ENCODE data around the gene IFRD1. TPM values are rescaled to one million over a fixed set of nuclear protein-coding genes. Genes with fewer than 3 reads are reported as not detected.

IFRD1 gene
- total RNA-seq, 1 donor from 2014 or later, result 52.5 TPM

DNA sequence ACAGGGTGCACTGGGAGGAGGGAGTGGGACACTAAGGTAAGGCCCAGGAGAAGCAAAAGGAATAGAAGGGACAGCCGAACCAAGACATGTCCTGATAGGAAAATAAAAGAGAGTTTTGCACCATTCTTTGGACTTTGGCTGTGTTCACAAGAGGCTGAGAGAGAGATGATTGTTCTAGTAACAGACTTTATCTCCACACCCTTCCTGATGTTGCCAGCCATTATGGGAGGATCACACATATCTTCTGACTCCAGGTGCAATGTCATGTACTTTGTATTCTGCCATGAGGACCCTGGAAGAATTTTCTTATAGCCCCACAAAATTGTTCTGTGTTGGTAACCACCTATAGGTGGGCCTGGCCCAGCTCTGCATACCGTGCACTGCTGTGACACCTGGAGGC lies 41.9 kb downstream of the IFRD1 start:
- Mint-ChIP-seq H3K27me3 (ENCODE audit: low read depth) (peaks cover 6% of the 10 kb centered on the region), H3K36me3 (peaks cover 8% of the 10 kb centered on the region), H3K4me1 (peaks cover 8% of the 10 kb centered on the region), H3K9me3 (no peaks in the 10 kb centered on the region), H3K4me3 (no peak overlapping the region), H3K27ac (no peak overlapping the region)
- DNase-seq (ENCODE audit: low spot score in 2 of 2, unreplicated experiment in 2 of 2), result no peak
- TF ChIP-seq, protein P1, sequence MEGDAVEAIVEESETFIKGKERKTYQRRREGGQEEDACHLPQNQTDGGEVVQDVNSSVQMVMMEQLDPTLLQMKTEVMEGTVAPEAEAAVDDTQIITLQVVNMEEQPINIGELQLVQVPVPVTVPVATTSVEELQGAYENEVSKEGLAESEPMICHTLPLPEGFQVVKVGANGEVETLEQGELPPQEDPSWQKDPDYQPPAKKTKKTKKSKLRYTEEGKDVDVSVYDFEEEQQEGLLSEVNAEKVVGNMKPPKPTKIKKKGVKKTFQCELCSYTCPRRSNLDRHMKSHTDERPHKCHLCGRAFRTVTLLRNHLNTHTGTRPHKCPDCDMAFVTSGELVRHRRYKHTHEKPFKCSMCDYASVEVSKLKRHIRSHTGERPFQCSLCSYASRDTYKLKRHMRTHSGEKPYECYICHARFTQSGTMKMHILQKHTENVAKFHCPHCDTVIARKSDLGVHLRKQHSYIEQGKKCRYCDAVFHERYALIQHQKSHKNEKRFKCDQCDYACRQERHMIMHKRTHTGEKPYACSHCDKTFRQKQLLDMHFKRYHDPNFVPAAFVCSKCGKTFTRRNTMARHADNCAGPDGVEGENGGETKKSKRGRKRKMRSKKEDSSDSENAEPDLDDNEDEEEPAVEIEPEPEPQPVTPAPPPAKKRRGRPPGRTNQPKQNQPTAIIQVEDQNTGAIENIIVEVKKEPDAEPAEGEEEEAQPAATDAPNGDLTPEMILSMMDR (IDR thresholded peaks at IDR 0.05; ENCODE audit: unreplicated experiment), result no peak

DNA sequence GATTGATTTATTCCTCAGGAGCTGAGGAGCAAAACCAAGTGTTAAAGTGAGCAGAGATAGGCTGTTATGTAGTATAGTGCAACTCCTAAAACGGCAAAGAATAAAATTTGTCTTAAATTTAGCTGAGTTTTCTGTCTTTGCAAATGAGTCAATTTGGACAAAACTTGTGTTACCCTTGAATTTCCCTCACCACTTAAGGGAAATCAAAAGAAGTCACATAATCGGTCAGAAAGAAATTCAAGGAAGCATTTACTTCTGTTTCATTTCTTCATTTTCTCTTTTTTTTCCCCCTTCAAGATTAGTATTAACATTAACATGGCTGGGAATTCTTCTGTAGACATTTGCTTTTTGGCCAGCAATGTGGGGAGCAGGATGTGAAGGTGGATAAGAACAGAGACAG lies 44.4 kb downstream of the IFRD1 start:
- peaks cover 9% of the 10 kb centered on the region for H3K27me3 Mint-ChIP-seq (ENCODE audit: low read depth)
- peaks cover 12% of the 10 kb centered on the region for H3K4me1 Mint-ChIP-seq
- TF ChIP-seq, protein P1 (IDR thresholded peaks at IDR 0.05; ENCODE audit: unreplicated experiment), result no peak
- H3K36me3 Mint-ChIP-seq, result peaks cover 3% of the 10 kb centered on the region
- H3K9me3 Mint-ChIP-seq, result no peaks in the 10 kb centered on the region
- no peak for DNase-seq (ENCODE audit: low spot score in 2 of 2, unreplicated experiment in 2 of 2)
- H3K27ac Mint-ChIP-seq, result no peak overlapping the region
- no peak overlapping the region for H3K4me3 Mint-ChIP-seq

DNA sequence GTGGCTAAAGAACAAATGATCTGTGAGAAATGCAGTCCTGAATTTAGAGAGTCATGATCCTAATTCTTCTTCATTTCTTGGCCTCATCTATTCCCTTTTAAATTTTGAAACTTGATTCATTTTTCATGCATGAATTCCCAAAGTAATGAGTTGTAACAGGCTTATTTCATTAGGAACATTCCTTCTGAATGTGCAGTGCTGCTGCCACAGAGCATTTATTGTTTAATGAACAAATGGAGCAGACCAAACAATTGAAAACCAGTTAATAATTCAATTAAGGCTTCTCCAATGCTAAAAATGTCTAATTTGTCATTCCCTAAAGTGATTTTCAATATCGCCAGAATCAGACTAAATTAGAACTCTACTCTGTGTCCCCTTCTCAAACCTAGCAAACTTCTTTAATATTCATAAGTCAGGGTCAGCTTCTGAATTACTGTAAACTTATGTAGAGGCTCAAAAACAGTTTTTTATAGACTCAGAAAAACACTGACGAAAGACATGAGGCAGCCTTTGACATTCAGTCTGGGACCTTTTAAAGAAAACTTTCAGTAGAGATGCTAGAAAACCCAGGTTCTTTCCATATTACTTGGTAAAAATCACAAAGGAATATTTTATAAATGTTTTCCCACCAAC lies 45.0 kb downstream of the IFRD1 start:
- Mint-ChIP-seq H3K36me3 (no peaks in the 10 kb centered on the region), H3K9me3 (no peaks in the 10 kb centered on the region), H3K4me3 (no peak overlapping the region), H3K27ac (no peak overlapping the region), H3K4me1 (peaks cover 12% of the 10 kb centered on the region), H3K27me3 (ENCODE audit: low read depth) (peaks cover 9% of the 10 kb centered on the region)
- TF ChIP-seq, protein P1 (IDR thresholded peaks at IDR 0.05; ENCODE audit: unreplicated experiment), result no peak
- no peak for DNase-seq (ENCODE audit: low spot score in 2 of 2, unreplicated experiment in 2 of 2)

DNA sequence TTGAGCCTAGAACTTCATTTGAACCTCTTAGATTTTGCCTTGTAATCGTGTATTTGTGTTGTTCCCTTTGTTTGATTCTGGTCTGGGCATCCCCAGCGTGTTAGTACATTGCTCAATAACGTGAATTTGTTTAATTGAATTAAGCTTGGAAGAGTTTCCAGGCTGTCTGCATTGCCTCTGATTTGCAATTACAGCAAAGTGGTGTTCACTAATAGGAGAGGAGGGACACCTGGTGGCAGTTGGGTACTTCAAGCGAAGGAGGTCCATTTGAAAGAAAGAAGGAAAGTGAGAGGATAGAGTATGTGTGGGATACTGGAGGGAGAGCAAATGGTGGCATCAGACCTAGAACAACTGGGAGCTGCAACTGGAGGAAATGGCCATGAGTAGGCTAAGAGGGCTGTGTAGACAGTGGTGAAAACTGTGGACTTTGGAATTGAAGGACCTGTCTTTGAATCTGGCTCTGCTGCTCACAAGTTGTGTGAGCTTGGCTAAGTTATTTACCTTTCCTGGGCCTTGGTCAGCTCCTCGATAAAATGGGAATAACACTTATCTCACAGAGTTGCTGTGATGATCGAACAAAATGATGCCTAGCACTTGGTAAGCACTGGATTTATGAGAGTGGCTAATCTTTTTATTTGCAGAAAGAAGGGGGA lies 45.7 kb downstream of the IFRD1 start:
- H3K9me3 Mint-ChIP-seq, result no peaks in the 10 kb centered on the region
- H3K4me3 Mint-ChIP-seq, result no peak overlapping the region
- DNase-seq (ENCODE audit: low spot score in 2 of 2, unreplicated experiment in 2 of 2), result no peak
- peaks cover 9% of the 10 kb centered on the region for H3K27me3 Mint-ChIP-seq (ENCODE audit: low read depth)
- H3K27ac Mint-ChIP-seq, result no peak overlapping the region
- H3K4me1 Mint-ChIP-seq, result peaks cover 12% of the 10 kb centered on the region
- no peaks in the 10 kb centered on the region for H3K36me3 Mint-ChIP-seq
- TF ChIP-seq, protein P1 (IDR thresholded peaks at IDR 0.05; ENCODE audit: unreplicated experiment), result no peak

DNA sequence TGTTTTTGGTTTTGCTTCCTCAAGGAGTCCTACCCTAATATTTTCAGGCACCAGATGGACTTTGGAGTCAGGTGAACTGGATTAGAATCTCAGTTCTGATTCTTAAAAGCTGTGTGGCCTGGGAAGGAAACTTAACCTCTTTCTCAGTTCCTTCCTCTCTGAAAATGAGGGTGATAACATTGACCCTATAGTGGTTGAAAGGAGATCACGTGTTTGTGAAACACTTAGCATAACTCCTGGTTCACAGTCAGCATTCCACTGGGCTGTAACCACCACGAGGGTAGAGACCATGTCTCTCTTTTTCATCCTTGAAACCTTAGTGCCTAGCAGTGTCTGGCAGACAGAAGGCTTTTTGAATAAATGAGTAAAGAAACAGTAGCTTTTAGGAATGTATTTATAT lies 47.2 kb downstream of the IFRD1 start:
- TF ChIP-seq, protein P1 (IDR thresholded peaks at IDR 0.05; ENCODE audit: unreplicated experiment), result no peak
- Mint-ChIP-seq H3K9me3 (no peaks in the 10 kb centered on the region), H3K27me3 (ENCODE audit: low read depth) (peaks cover 9% of the 10 kb centered on the region), H3K27ac (no peak overlapping the region), H3K4me1 (peaks cover 22% of the 10 kb centered on the region), H3K36me3 (no peaks in the 10 kb centered on the region), H3K4me3 (no peak overlapping the region)
- DNase-seq (ENCODE audit: low spot score in 2 of 2, unreplicated experiment in 2 of 2), result no peak
